ENCODE results near the gene FLOT1.

Gene FLOT1

GRCh38 chr6:30689985-30690384 is 52.5 kb downstream of the FLOT1 start:
- DNase-seq = no peak

- no peak for DNase-seq
Observed at GRCh38 chr6:30689022-30689865, 53.2 kb downstream of the FLOT1 start.

- no peak for DNase-seq
Observed at GRCh38 chr6:30688569-30688968, 53.9 kb downstream of the FLOT1 start.

- DNase-seq = no peak
Observed at GRCh38 chr6:30687659-30688431, 54.6 kb downstream of the FLOT1 start.

- DNase-seq = peak; percentile 82
Observed at GRCh38 chr6:30686908-30687658, 55.4 kb downstream of the FLOT1 start.

GRCh38 chr6:30686009-30686907 is 56.2 kb downstream of the FLOT1 start, which contains the start of gene PPP1R18:
Gene PPP1R18, minus strand, starts transcription at chr6:30686645. Its CDS starts 627 bp downstream, at chr6:30686018.
- DNase-seq = no peak

GRCh38 chr6:30685157-30686008 is 57.1 kb downstream of the FLOT1 start:
- DNase-seq = no peak

GRCh38 chr6:30684386-30685156 is 57.9 kb downstream of the FLOT1 start:
- DNase-seq = no peak

GRCh38 chr6:30683980-30684338 is 58.5 kb downstream of the FLOT1 start:
- no peak for DNase-seq

- DNase-seq = no peak
Observed at GRCh38 chr6:30683183-30683979, 59.1 kb downstream of the FLOT1 start.

- DNase-seq = no peak
Observed at GRCh38 chr6:30682143-30683117, 60.1 kb downstream of the FLOT1 start.

- DNase-seq = no peak
Observed at GRCh38 chr6:30681766-30682142, 60.7 kb downstream of the FLOT1 start.

GRCh38 chr6:30679765-30680535 is 62.5 kb downstream of the FLOT1 start:
- DNase-seq = no peak

- peak; percentile 15 for DNase-seq
Observed at GRCh38 chr6:30678964-30679726, 63.3 kb downstream of the FLOT1 start.
